ENCODE measurements around the gene GNL3.
"Not testable (repeated sequence)": the region's sequence is repeated elsewhere in the genome, so short reads cannot be mapped to it uniquely, and the experiment has no call there.

The GNL3 gene

GRCh38 chr3:52685709-52686691 lies at the start of gene GNL3, which contains the start of gene PBRM1:
Gene GNL3 (plus strand): TSS chr3:52686032. CDS start chr3:52686093, 61 bp downstream.
Gene PBRM1 (minus strand): TSS chr3:52685913.
- peak; percentile 95 for DNase-seq (ENCODE audit: low spot score)

GRCh38 chr3:52636673-52637072 lies 49.2 kb upstream of the GNL3 start:
- no peak for DNase-seq (ENCODE audit: low spot score)

GRCh38 chr3:52645549-52645948 lies 40.3 kb upstream of the GNL3 start:
- DNase-seq (ENCODE audit: low spot score), result no peak

- DNase-seq (ENCODE audit: low spot score), result peak; percentile 26
Observed at GRCh38 chr3:52649461-52650210, 36.2 kb upstream of the GNL3 start.

- no peak for DNase-seq (ENCODE audit: low spot score)
Observed at GRCh38 chr3:52650439-52650838, 35.4 kb upstream of the GNL3 start.

GRCh38 chr3:52651592-52651991 lies 34.2 kb upstream of the GNL3 start:
- no peak for DNase-seq (ENCODE audit: low spot score)

GRCh38 chr3:52655895-52656294 lies 29.9 kb upstream of the GNL3 start:
- DNase-seq (ENCODE audit: low spot score), result no peak

- no peak for DNase-seq (ENCODE audit: low spot score)
Observed at GRCh38 chr3:52660046-52660445, 25.8 kb upstream of the GNL3 start.

GRCh38 chr3:52663098-52663497 lies 22.7 kb upstream of the GNL3 start:
- DNase-seq (ENCODE audit: low spot score), result no peak

- DNase-seq (ENCODE audit: low spot score), result peak; percentile 99
Observed at GRCh38 chr3:52670621-52671521, 15.0 kb upstream of the GNL3 start.

GRCh38 chr3:52671676-52672075 lies 14.2 kb upstream of the GNL3 start:
- no peak for DNase-seq (ENCODE audit: low spot score)

- DNase-seq (ENCODE audit: low spot score), result not testable (repeated sequence)
Observed at GRCh38 chr3:52676201-52676600, 9.6 kb upstream of the GNL3 start.

- no peak for DNase-seq (ENCODE audit: low spot score)
Observed at GRCh38 chr3:52678265-52679198, 7.3 kb upstream of the GNL3 start.

GRCh38 chr3:52679199-52679538 lies 6.7 kb upstream of the GNL3 start:
- no peak for DNase-seq (ENCODE audit: low spot score)

- no peak for DNase-seq (ENCODE audit: low spot score)
Observed at GRCh38 chr3:52679811-52680210, 6.0 kb upstream of the GNL3 start.

- DNase-seq (ENCODE audit: low spot score), result no peak
Observed at GRCh38 chr3:52681596-52681995, 4.2 kb upstream of the GNL3 start.

- DNase-seq (ENCODE audit: low spot score), result peak; percentile 76
Observed at GRCh38 chr3:52682016-52682415, 3.8 kb upstream of the GNL3 start.

- DNase-seq (ENCODE audit: low spot score), result no peak
Observed at GRCh38 chr3:52683611-52684010, 2.2 kb upstream of the GNL3 start.

- DNase-seq (ENCODE audit: low spot score), result no peak
Observed at GRCh38 chr3:52684184-52684583, 1.6 kb upstream of the GNL3 start.

GRCh38 chr3:52685285-52685708 lies 535 bp upstream of the GNL3 start:
- DNase-seq (ENCODE audit: low spot score), result peak; percentile 79

GRCh38 chr3:52688266-52688665 lies 2.4 kb downstream of the GNL3 start:
- DNase-seq (ENCODE audit: low spot score), result no peak
